ENCODE results near the gene TENT5C.

Gene TENT5C

DNA sequence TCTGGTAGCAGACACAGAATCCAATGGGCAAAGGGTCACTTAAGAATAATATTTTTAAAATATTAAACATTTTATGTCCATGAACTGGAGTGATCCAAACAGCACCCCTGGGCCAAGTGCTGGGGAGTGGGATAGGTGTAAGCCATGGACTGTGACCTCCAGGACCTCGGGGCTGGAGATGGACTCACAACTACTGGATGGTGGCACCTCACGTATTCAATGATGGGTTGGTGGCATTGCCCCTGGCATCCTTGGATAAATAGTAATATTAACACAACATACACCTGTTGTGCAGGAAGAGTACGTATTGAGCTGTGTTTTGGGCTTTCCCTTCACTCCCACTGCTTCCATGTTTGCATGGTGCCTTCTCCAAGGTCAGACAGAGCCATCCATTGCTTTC is 39.3 kb upstream of the TENT5C start:
- DNase-seq (ENCODE audit: low read depth): no peak
- no peak for TF ChIP-seq CTCF (IDR thresholded peaks at IDR 0.05; ENCODE audit: control insufficient read depth, extremely low read depth, insufficient read depth)
- no peak overlapping the region for H3K4me3 ChIP-seq (ENCODE audit: low read depth, low read length)

GRCh38 chr1:117567435-117567834 is 38.4 kb upstream of the TENT5C start:
- no peak for TF ChIP-seq CTCF (IDR thresholded peaks at IDR 0.05; ENCODE audit: control insufficient read depth, extremely low read depth, insufficient read depth)
- H3K4me3 ChIP-seq (ENCODE audit: low read depth, low read length): no peak overlapping the region
- DNase-seq (ENCODE audit: low read depth): no peak

GRCh38 chr1:117567976-117568375 is 37.9 kb upstream of the TENT5C start:
- TF ChIP-seq CTCF (IDR thresholded peaks at IDR 0.05; ENCODE audit: control insufficient read depth, extremely low read depth, insufficient read depth): no peak
- H3K4me3 ChIP-seq (ENCODE audit: low read depth, low read length): no peak overlapping the region
- DNase-seq (ENCODE audit: low read depth): no peak

GRCh38 chr1:117568999-117569398 is 36.8 kb upstream of the TENT5C start:
- no peak for DNase-seq (ENCODE audit: low read depth)
- no peak overlapping the region for H3K4me3 ChIP-seq (ENCODE audit: low read depth, low read length)
- TF ChIP-seq CTCF (IDR thresholded peaks at IDR 0.05; ENCODE audit: control insufficient read depth, extremely low read depth, insufficient read depth): no peak

DNA sequence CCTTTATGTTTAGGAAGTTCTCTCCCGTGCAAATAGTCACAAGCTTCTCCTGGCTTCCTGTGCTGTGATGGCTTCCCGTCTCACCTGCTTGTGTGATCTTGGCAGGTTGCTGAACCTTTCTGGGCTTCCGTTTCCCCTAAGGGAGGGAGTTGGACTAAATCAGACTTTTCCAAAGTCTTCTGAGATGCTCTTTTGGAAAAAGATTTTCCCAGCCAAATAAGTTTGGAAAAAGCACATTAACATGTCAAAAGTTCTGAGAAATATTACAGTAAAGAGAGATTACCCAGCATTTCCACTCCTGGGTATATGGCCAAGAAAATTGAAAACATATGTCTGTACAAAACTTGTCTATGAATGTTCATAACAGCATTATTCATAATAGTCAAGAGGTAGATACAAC is 36.0 kb upstream of the TENT5C start:
- H3K4me3 ChIP-seq (ENCODE audit: low read depth, low read length): no peak overlapping the region
- no peak for TF ChIP-seq CTCF (IDR thresholded peaks at IDR 0.05; ENCODE audit: control insufficient read depth, extremely low read depth, insufficient read depth)
- DNase-seq (ENCODE audit: low read depth): no peak

DNA sequence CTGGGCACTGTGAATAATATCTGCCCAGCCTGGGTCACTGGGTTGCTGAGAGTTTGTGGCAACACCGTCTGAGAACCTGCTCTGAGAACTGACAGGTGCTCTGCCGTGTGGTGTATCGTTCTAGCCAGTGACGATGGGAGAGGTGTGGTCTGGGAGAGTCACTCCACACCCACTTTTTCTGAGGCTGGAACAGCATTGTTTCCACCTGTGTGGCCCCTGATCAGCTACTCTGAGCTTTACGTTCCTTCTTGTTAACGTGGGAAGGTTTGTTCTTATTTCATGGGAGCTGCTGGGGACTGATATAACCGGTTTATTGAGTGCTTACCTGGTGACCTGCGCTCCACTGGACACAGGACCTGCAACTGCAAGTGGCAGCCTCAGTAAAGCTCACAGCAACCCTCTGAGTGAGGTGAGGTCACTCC is 34.8 kb upstream of the TENT5C start:
- no peak for TF ChIP-seq CTCF (IDR thresholded peaks at IDR 0.05; ENCODE audit: control insufficient read depth, extremely low read depth, insufficient read depth)
- peak; percentile 96 for DNase-seq (ENCODE audit: low read depth)
- H3K4me3 ChIP-seq (ENCODE audit: low read depth, low read length): peak overlapping the region; percentile 7

GRCh38 chr1:117571496-117571895 is 34.4 kb upstream of the TENT5C start:
- DNase-seq (ENCODE audit: low read depth): no peak
- TF ChIP-seq CTCF (IDR thresholded peaks at IDR 0.05; ENCODE audit: control insufficient read depth, extremely low read depth, insufficient read depth): no peak
- H3K4me3 ChIP-seq (ENCODE audit: low read depth, low read length): peak overlapping the region; percentile 10; the same call in 1 of the 2 replicates
